Osteoblast (primary cell): ENCODE results near the gene TEX29. TPM values are rescaled to one million over a fixed set of nuclear protein-coding genes. Genes with fewer than 3 reads are reported as not detected.

Experiments used
- DNase-seq: peaks from one replicate; pipeline ENCODE4 v3.0.0; 2011; ENCODE audit warnings: low spot score, mixed read lengths; ENCODE audit not compliant: insufficient read length; ENCODE audit errors: missing footprints
- H2AFZ ChIP-seq: 2 replicates; pipeline ENCODE4 v1.6.0; 2011; ENCODE audit warnings: mild to moderate bottlenecking, low read length
- H3K27ac ChIP-seq: 2 replicates; pipeline ENCODE4 v1.5.1; 2011; ENCODE audit warnings: mild to moderate bottlenecking, low read depth, low read length, moderate library complexity
- H3K27me3 ChIP-seq: 2 replicates; pipeline ENCODE4 v1.6.0; 2012; ENCODE audit warnings: mild to moderate bottlenecking, control low read depth, inconsistent platforms, low read length, moderate library complexity; ENCODE audit not compliant: insufficient read depth
- H3K36me3 ChIP-seq: 2 replicates; pipeline ENCODE4 v1.5.1; 2011; ENCODE audit warnings: mild to moderate bottlenecking, low read length, control low read depth, moderate library complexity; ENCODE audit not compliant: insufficient read depth
- H3K4me1 ChIP-seq: 2 replicates; pipeline ENCODE4 v1.5.1; 2011; ENCODE audit warnings: mild to moderate bottlenecking, low read length, control low read depth, moderate library complexity; ENCODE audit not compliant: insufficient read depth
- H3K4me2 ChIP-seq: 2 replicates; pipeline ENCODE4 v1.6.0; 2011; ENCODE audit warnings: mild to moderate bottlenecking, low read length; ENCODE audit not compliant: insufficient read depth
- H3K4me3 ChIP-seq: fragments of 200-600 bp; sonication (generic); 3 replicates; pipeline ENCODE4 v1.5.1; 2012; ENCODE audit warnings: mild to moderate bottlenecking, low read length, inconsistent platforms; ENCODE audit not compliant: insufficient read depth
- H3K79me2 ChIP-seq: 2 replicates; pipeline ENCODE4 v1.6.0; 2012; ENCODE audit warnings: mild to moderate bottlenecking, low read length, control low read depth, inconsistent platforms; ENCODE audit not compliant: insufficient read depth
- H3K9me3 ChIP-seq: 2 replicates; pipeline ENCODE4 v1.5.1; 2011; ENCODE audit warnings: low read depth, low read length, control low read depth
- H4K20me1 ChIP-seq: 2 replicates; pipeline ENCODE4 v1.6.0; 2012; ENCODE audit warnings: mild to moderate bottlenecking, low read length, control low read depth; ENCODE audit not compliant: insufficient read depth
- total RNA-seq: library from RNA; depleted of rRNA; stranded (reverse); fragments of >200 nt; gene quantifications from 2 replicates; pipeline ENCODE4 v1.2.3, GENCODE V29; 2012
- TF ChIP-seq, protein P1 (sequence below): IDR thresholded peaks from 2 replicates; pipeline ENCODE4 v1.5.1; 2011; ENCODE audit warnings: mild to moderate bottlenecking, low read depth, low read length, moderate library complexity; ENCODE audit errors: extremely low read depth

The TEX29 gene
- total RNA-seq, 1 donor, result 0.36 TPM

DNA sequence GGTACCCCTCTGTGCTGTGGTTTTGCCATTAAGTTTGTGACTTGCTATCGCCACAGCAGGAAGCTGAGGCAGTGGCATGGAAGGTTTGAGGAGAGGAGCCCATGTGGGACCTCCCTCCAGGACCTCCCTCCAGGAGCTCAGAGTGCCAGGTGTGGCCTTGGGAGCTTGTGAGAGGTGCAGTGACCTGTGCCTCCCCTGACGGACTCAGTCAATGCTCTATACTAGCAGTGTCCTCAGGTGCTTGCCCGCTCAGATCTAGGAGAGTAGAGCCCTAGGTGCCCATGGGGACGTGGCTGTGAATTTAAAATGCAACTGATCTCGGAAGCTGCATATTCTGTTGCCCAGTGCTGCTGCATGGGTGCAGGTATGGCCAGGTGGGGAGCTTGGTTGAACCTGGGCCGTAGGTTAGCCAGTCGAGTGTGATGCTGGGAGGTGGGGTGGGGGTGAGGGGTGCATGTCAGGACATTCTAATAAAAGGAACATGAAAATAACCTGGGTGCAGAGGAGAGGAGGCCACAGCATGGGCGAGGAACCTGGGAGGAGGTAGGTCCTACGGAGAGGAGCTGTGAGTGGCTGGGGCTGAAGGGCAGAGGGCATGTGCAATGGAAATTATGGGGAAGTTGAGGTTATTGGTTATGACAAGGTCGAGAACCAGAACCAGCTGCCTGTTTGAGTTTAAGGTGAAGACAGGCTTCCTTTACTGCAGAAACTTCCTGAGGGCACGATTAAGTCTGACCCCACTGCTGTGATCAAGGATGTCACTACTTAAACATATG is 41.6 kb downstream of the TEX29 start:
- Histone ChIP-seq H3K4me2 (no peak overlapping the region), H3K4me1 (no peaks in the 10 kb centered on the region), H4K20me1 (no peaks in the 10 kb centered on the region), H3K4me3 (no peak overlapping the region), H2AFZ (no peak overlapping the region), H3K9me3 (no peaks in the 10 kb centered on the region), H3K27ac (no peak overlapping the region), H3K27me3 (no peaks in the 10 kb centered on the region), H3K79me2 (no peaks in the 10 kb centered on the region), H3K36me3 (no peaks in the 10 kb centered on the region)
- no peak for DNase-seq
- TF ChIP-seq, protein P1, sequence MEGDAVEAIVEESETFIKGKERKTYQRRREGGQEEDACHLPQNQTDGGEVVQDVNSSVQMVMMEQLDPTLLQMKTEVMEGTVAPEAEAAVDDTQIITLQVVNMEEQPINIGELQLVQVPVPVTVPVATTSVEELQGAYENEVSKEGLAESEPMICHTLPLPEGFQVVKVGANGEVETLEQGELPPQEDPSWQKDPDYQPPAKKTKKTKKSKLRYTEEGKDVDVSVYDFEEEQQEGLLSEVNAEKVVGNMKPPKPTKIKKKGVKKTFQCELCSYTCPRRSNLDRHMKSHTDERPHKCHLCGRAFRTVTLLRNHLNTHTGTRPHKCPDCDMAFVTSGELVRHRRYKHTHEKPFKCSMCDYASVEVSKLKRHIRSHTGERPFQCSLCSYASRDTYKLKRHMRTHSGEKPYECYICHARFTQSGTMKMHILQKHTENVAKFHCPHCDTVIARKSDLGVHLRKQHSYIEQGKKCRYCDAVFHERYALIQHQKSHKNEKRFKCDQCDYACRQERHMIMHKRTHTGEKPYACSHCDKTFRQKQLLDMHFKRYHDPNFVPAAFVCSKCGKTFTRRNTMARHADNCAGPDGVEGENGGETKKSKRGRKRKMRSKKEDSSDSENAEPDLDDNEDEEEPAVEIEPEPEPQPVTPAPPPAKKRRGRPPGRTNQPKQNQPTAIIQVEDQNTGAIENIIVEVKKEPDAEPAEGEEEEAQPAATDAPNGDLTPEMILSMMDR, result no peak

DNA sequence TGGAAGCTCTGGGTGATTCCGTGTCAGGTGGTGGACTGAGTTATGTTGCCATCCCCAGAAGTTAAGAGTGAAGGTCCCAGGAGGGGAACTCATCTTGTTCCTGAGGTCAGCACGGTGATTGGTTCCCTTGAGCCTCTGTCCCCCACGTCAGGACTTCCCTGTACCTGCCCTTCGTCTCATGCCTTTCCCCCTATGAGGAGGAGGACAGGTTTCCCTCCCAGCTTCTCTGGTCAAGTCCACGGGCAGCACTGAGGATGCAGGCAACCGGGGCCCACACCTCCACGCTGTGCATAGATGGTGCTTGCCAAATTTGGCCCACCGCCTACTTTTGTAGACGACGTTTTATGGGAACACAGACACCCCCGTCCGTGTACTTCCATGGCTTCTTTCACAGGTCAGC is 42.7 kb downstream of the TEX29 start:
- H3K79me2 ChIP-seq, result no peaks in the 10 kb centered on the region
- H3K36me3 ChIP-seq, result no peaks in the 10 kb centered on the region
- no peaks in the 10 kb centered on the region for H3K4me1 ChIP-seq

DNA sequence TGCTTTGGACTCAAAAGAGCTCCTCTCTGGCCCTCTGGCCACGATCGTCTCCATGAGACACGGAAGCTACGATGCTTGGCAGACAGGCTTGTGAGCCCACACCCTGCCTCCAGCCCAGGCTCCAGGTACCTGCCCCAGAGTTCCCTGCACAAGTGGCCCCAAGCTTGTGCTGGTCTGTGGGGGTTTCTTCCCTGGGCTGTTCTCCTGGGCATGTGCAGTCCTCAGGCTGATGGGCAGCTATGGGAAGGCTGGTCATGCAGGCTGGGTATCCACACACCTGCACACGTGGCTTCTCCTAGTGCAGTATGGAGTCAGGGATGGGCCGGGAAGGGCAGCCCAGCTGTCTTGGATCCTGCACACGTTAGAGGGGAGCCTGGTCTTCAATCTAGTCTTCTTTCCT is 43.1 kb downstream of the TEX29 start:
- Histone ChIP-seq H4K20me1 (no peaks in the 10 kb centered on the region), H3K79me2 (no peaks in the 10 kb centered on the region), H3K4me3 (no peak overlapping the region), H3K4me2 (no peak overlapping the region), H3K27ac (no peak overlapping the region), H2AFZ (no peak overlapping the region), H3K36me3 (no peaks in the 10 kb centered on the region), H3K9me3 (no peaks in the 10 kb centered on the region), H3K27me3 (no peaks in the 10 kb centered on the region), H3K4me1 (no peaks in the 10 kb centered on the region)
- DNase-seq, result no peak
- TF ChIP-seq, protein P1, result no peak

More for the DNA sequence above, 42.7 kb downstream of the TEX29 start:
- H3K27me3 ChIP-seq, result no peaks in the 10 kb centered on the region
- H3K27ac ChIP-seq, result no peak overlapping the region
- H3K4me3 ChIP-seq, result no peak overlapping the region
- no peak for DNase-seq
- H3K4me2 ChIP-seq, result no peak overlapping the region
- TF ChIP-seq, protein P1, result no peak
- no peaks in the 10 kb centered on the region for H3K9me3 ChIP-seq
- no peak overlapping the region for H2AFZ ChIP-seq
- no peaks in the 10 kb centered on the region for H4K20me1 ChIP-seq

DNA sequence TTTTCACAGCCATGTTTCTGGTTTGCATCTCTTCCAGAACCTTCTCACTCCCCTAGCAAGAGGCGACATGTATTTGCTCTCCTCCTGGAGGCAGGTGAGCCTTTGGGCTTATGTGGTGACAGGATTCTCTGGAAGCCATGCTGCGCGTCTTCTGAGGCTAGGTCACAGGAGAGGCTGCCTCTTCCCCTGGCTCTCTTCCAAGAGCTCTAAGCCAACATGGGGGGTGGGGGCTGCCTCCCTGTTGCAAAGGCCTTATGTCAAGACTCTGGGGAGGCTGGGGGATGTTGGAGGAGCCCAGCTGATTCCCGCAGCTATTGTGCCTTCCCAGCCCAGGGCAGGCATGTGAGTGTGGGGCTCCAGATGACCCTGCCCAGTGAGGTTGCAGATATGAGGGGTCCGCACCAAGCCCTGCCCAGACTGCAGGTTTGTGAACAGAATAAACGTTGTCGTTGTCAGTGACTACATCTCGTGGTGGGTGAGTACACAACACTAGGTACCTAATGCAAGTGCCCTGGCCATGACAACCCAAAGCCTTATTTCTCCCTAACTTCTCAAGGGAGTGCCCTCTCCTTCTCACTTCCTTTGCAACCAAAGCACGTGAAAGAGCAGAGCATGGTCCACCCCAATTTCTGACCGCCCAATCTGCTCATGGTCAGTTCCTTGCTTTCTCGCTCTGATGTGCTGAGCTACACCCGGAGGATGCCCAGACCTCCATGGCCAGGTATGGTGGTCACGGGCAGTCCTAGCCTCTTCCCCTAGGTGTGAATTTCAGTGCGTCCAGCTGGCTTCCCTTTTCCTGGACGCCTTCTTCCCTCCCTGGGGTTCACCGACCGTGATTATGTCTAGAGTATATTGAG is 44.9 kb downstream of the TEX29 start:
- TF ChIP-seq, protein P1, result no peak
- Histone ChIP-seq H3K27ac (no peak overlapping the region), H3K79me2 (no peaks in the 10 kb centered on the region), H2AFZ (no peak overlapping the region), H4K20me1 (no peaks in the 10 kb centered on the region), H3K9me3 (no peaks in the 10 kb centered on the region), H3K4me2 (no peak overlapping the region), H3K27me3 (no peaks in the 10 kb centered on the region), H3K4me1 (no peaks in the 10 kb centered on the region), H3K4me3 (no peak overlapping the region), H3K36me3 (no peaks in the 10 kb centered on the region)
- no peak for DNase-seq
